ENCODE results near the gene TEX26. TPM values are rescaled to one million over a fixed set of nuclear protein-coding genes. Genes with fewer than 3 reads are reported as not detected.

The TEX26 gene
- total and polyA plus RNA-seq, 2 of the 4 experiments (the other 2 are of a cell fraction) = not detected

DNA sequence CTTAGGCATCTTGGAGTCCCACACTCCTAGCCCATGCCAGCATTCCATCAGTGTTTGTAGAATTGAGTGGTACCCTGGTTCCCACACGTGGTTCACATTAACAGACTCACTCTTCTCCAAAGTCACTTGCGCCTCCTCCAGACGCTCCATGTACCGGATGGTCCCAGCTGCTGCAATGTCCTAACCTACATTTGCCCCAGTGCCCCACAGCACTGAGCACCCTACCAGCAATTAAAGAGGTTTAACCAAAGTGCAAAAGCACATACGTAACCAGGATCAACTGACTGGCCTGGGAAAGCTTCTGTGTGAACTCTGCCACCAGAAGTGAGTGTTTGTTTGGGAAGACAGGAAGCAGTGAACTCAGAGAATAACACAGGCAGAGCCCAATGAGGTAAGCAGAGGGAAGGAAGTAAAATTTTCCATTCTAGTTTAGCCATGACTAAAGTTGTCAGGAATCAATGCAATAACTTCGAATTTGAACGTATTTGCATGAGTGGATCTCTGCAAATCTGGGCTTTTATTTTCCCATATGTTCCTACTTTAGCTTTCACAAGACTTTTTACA is 33.7 kb upstream of the TEX26 start:
- peak overlapping the region; percentile 30 to 36 for H4K8ac ChIP-seq (ENCODE audit: low read depth in 2 of 2, low read length in 2 of 2)
- H3K4me2 ChIP-seq (ENCODE audit: low read depth, low read length) = peak overlapping the region; percentile 18; the same call in 1 of the 2 replicates
- peak overlapping the region; percentile 29 for H4K91ac ChIP-seq (ENCODE audit: insufficient read depth, low read depth, low read length)
- H3K18ac ChIP-seq (ENCODE audit: low read depth, low read length) = peak overlapping the region; percentile 81
- no peaks in the 10 kb centered on the region for H3K9me3 ChIP-seq (ENCODE audit: control insufficient read depth, insufficient read depth, low read length)
- H3K27ac ChIP-seq (ENCODE audit: insufficient read depth, low read length) = peak overlapping the region; percentile 88
- no peak overlapping the region for H2AK9ac ChIP-seq (replicated peaks; ENCODE audit: low read depth, low read length, poor library complexity)
- H2BK120ac ChIP-seq (ENCODE audit: low read depth, low read length) = peak overlapping the region; percentile 77
- DNase-seq (peak; percentile 98), ATAC-seq (ENCODE audit: low read depth) (peak; percentile 84)
- H3K4me3 ChIP-seq (ENCODE audit: insufficient read depth, low read depth, low read length) = no peak overlapping the region
- no peak overlapping the region for H3K9ac ChIP-seq (ENCODE audit: low read depth, low read length)
- peak overlapping the region; percentile 66 for H2BK15ac ChIP-seq (ENCODE audit: low read depth, low read length)
- in situ Hi-C loops (cut with MboI; ENCODE audit: low sequenced_read_pairs) (no loop called here), intact Hi-C loops (cut with micrococcal nuclease) (loop anchor here (2.0 kb wide), 1 partner anchor 28 kb away; no protein-coding TSS in a partner anchor), dilution Hi-C loops (cut with HindIII; ENCODE audit: low sequenced_read_pairs, unreplicated experiment) (no loop called here)
- H3K36me3 ChIP-seq (ENCODE audit: control insufficient read depth, insufficient read depth, low read length) = no peaks in the 10 kb centered on the region
- ChIA-PET CTCF (interaction anchor here (1.2 kb wide), 1 partner anchor 34 kb away, joined by 3 read pairs; no protein-coding TSS in a partner anchor), POLR2A (ENCODE audit: unreplicated experiment) (no interaction called here)
- no peaks in the 10 kb centered on the region for H4K20me1 ChIP-seq (ENCODE audit: insufficient read depth, low read length)
- H3K23ac ChIP-seq (ENCODE audit: low read depth, low read length) = peak overlapping the region; percentile 26; the same call in 1 of the 2 replicates
- peak overlapping the region; percentile 91 for H2BK5ac ChIP-seq (ENCODE audit: low read depth, low read length, poor library complexity, severe bottlenecking)
- H3K9me1 ChIP-seq (ENCODE audit: insufficient read depth, low read length) = peaks cover 23% of the 10 kb centered on the region
- H3K4ac ChIP-seq (ENCODE audit: low read depth, low read length) = peak overlapping the region; percentile 72
- peak overlapping the region; percentile 0 for H2AFZ ChIP-seq (replicated peaks; ENCODE audit: low read length, poor library complexity)
- peaks cover 0 to 5% of the 10 kb centered on the region in 2 experiments; a peak in 1 of 4 replicates for H3K79me1 ChIP-seq (ENCODE audit: low read depth in 1 of 2, low read length in 2 of 2)
- H3K4me1 ChIP-seq (ENCODE audit: control insufficient read depth, insufficient read depth, low read length) = peaks cover 27% of the 10 kb centered on the region
- WGBS, 2 experiments (ENCODE audit: extremely low coverage in 2 of 2, insufficient read length in 1 of 2) = 40% methylated on average over 2 of the region's 7 CpGs; no CpG with 5 or more reads in 1 of the 2 experiments
- H3K27me3 ChIP-seq (ENCODE audit: control insufficient read depth, insufficient read depth, low read length) = no peaks in the 10 kb centered on the region
- BruUV-seq (replicated peaks) = no TSS peak
- no peak overlapping the region for H3K56ac ChIP-seq (ENCODE audit: extremely low read depth, insufficient read depth, low read length)
- peak overlapping the region; percentile 74 for H2BK20ac ChIP-seq (ENCODE audit: low read depth, low read length)
- H4K5ac ChIP-seq (ENCODE audit: low read depth, low read length) = peak overlapping the region; percentile 66
- H3K14ac ChIP-seq (replicated peaks; ENCODE audit: low read depth, low read length) = peak overlapping the region; percentile 72
- H2AK5ac ChIP-seq (ENCODE audit: low read depth, low read length) = peak overlapping the region; percentile 73
- TF ChIP-seq NFE2L2 (IDR thresholded peaks at IDR 0.05; ENCODE audit: low read depth, low read length) (0 out of 2 replicates have a peak, but pooled peaks have one; percentile 13), FOS (IDR thresholded peaks at IDR 0.05; ENCODE audit: low read depth, low read length) (peak; percentile 89), BHLHE40 (IDR thresholded peaks at IDR 0.05; ENCODE audit: low read depth, low read length) (peak; percentile 63; the same call in 1 of the 2 replicates), RCOR1 (IDR thresholded peaks at IDR 0.05; ENCODE audit: insufficient replicate concordance, low read length) (no peak), SMC3 (IDR thresholded peaks at IDR 0.05; ENCODE audit: low read depth, low read length) (no peak), MXI1 (IDR thresholded peaks at IDR 0.05; ENCODE audit: borderline replicate concordance, low read depth, low read length) (no peak), MAFK (IDR thresholded peaks at IDR 0.05; ENCODE audit: low read depth, low read length) (no peak; the same call in 1 of the 2 replicates), CHD1 (IDR thresholded peaks at IDR 0.05; ENCODE audit: low read depth, low read length) (0 out of 2 replicates have a peak, but pooled peaks have one; percentile 73), CEBPB (IDR thresholded peaks at IDR 0.05; ENCODE audit: low read depth, low read length) (peak; percentile 70), POLR2A (IDR thresholded peaks at IDR 0.05; ENCODE audit: low read depth, low read length) (peak; percentile 40; the same call in 1 of the 2 replicates), CTCF (conservative IDR thresholded peaks at IDR 0.05; ENCODE audit: low read depth, low read length) (peak; percentile 28; the same call in 1 of the 2 replicates), MAZ (IDR thresholded peaks at IDR 0.05; ENCODE audit: borderline replicate concordance, low read depth, low read length) (0 out of 2 replicates have a peak, but pooled peaks have one; percentile 16), USF2 (IDR thresholded peaks at IDR 0.05; ENCODE audit: low read depth, low read length) (peak; percentile 55), ELK1 (IDR thresholded peaks at IDR 0.05; ENCODE audit: borderline replicate concordance, low read depth, low read length) (no peak)

All from IMR-90 (cell line).